OCI-LY7 (cell line): ENCODE results near the gene ARMC9. TPM values are rescaled to one million over a fixed set of nuclear protein-coding genes. Genes with fewer than 3 reads are reported as not detected.

Experiments
- BruUV-seq: library from RNA; stranded (reverse); fragments of 400-500 nt; replicated peaks from 2 replicates; lab custom pipeline; 2021; lab: Mats Ljungman, UMichigan
- CTCF ChIA-PET: fragments of 300-600 bp; sonication (Branson Sonifier 250); formaldehyde crosslinking; loops from one replicate; lab custom pipeline; 2022; ENCODE audit warnings: antibody characterized with exemption; ENCODE audit not compliant: unreplicated experiment; lab: Charles Lee
- POLR2A ChIA-PET: fragments of 300-600 bp; sonication (Branson Sonifier 250); formaldehyde crosslinking; loops from one replicate; lab custom pipeline; 2022; ENCODE audit warnings: antibody characterized with exemption; lab: Charles Lee
- DNase-seq: peaks from one replicate; pipeline ENCODE4 v3.0.0-alpha.2; 2015; ENCODE audit warnings: low spot score
- H2AFZ ChIP-seq: fragments of 200-600 bp; sonication (generic), shearing (Covaris generic); 2 replicates; pipeline ENCODE4 v1.6.1; 2014; ENCODE audit warnings: mild to moderate bottlenecking, antibody characterized with exemption, low read length, moderate library complexity
- H3K27ac ChIP-seq: fragments of 200-600 bp; sonication (generic); 2 replicates; pipeline ENCODE4 v1.5.1; 2014; ENCODE audit warnings: mixed run types, low read depth, mild to moderate bottlenecking, moderate library complexity, low read length, inconsistent platforms; ENCODE audit not compliant: poor library complexity, severe bottlenecking
- H3K36me3 ChIP-seq: fragments of 200-600 bp; sonication (generic); 2 replicates; pipeline ENCODE4 v1.6.1; 2014; ENCODE audit warnings: mild to moderate bottlenecking, antibody characterized with exemption, low read length, moderate library complexity, mixed read lengths; ENCODE audit not compliant: insufficient read depth
- H3K4me1 ChIP-seq: fragments of 200-600 bp; sonication (generic); 2 replicates; pipeline ENCODE4 v1.5.1; 2014; ENCODE audit warnings: mild to moderate bottlenecking, low read length; ENCODE audit not compliant: insufficient read depth, poor library complexity, severe bottlenecking
- H3K4me2 ChIP-seq: fragments of 200-600 bp; sonication (generic); 2 replicates; pipeline ENCODE4 v1.6.1; 2014; ENCODE audit warnings: mild to moderate bottlenecking, low read length
- H3K4me3 ChIP-seq: fragments of 200-600 bp; sonication (generic); 2 replicates; pipeline ENCODE4 v1.5.1; 2014; ENCODE audit warnings: mild to moderate bottlenecking, low read depth, low read length; ENCODE audit not compliant: poor library complexity, severe bottlenecking
- H3K79me2 ChIP-seq: fragments of 200-600 bp; sonication (generic); 2 replicates; pipeline ENCODE4 v1.6.1; 2016; ENCODE audit warnings: low read depth, mild to moderate bottlenecking, low read length, moderate library complexity, mixed read lengths; ENCODE audit not compliant: insufficient read depth
- H3K9me2 ChIP-seq: fragments of 200-600 bp; sonication (generic); 2 replicates; pipeline ENCODE4 v1.6.1; 2016; ENCODE audit warnings: mild to moderate bottlenecking, low read length, mixed read lengths; ENCODE audit not compliant: insufficient read depth
- H3K9me3 ChIP-seq: fragments of 200-600 bp; sonication (generic); 2 replicates; pipeline ENCODE4 v1.6.1; 2014; ENCODE audit warnings: mild to moderate bottlenecking, mixed run types, low read length, mixed read lengths
- H4K20me1 ChIP-seq: fragments of 200-600 bp; sonication (generic); 2 replicates; pipeline ENCODE4 v1.6.1; 2014; ENCODE audit warnings: mild to moderate bottlenecking, antibody characterized with exemption, low read length, moderate library complexity, mixed read lengths; ENCODE audit not compliant: insufficient read depth
- EZH2phosphoT487 ChIP-seq: fragments of 200-600 bp; sonication (generic); IDR thresholded peaks from 2 replicates; pipeline ENCODE4 v1.6.1; 2018; ENCODE audit warnings: low read depth, borderline replicate concordance, mild to moderate bottlenecking, mixed run types, antibody characterized with exemption, low read length, moderate library complexity, mixed read lengths
- intact Hi-C: fragments of 100-400 bp; cut with micrococcal nuclease; formaldehyde crosslinking; loops from one replicate; pipeline ENCODE4 v1.10.0; 2022; ENCODE audit not compliant: unreplicated experiment
- total RNA-seq, 2 experiments: library from RNA; depleted of rRNA in 1 of 2; stranded (reverse); fragments of >200 nt in 1 of 2; shearing (Covaris generic) in 1 of 2; gene quantifications; 2 replicates each; pipeline ENCODE4 v1.2.3, GENCODE V29; 2014 to 2022
- TF ChIP-seq, protein P1 (sequence below): fragments of 200-600 bp; sonication (generic); conservative IDR thresholded peaks from 2 replicates; pipeline ENCODE4 v1.5.1; 2014; ENCODE audit warnings: mild to moderate bottlenecking, antibody characterized with exemption, low read length, moderate library complexity, mixed read lengths

ARMC9 gene
- total RNA-seq, 2 experiments from 2014 or later: 6.6 to 12.2 TPM

- Histone ChIP-seq H3K36me3 (no peaks in the 10 kb centered on the region), H2AFZ (no peak overlapping the region), H4K20me1 (no peaks in the 10 kb centered on the region), H3K4me3 (no peak overlapping the region), H3K9me3 (no peaks in the 10 kb centered on the region), H3K4me1 (no peaks in the 10 kb centered on the region), H3K4me2 (no peak overlapping the region), H3K79me2 (no peaks in the 10 kb centered on the region), H3K9me2 (no peaks in the 10 kb centered on the region), H3K27ac (no peak overlapping the region)
- no TSS peak for BruUV-seq
- no peak for DNase-seq
- CTCF ChIA-PET: interaction anchor here (0.5 to 0.6 kb wide), 3 partner anchors 20 to 153 kb away, joined by 3 to 4 read pairs (median 3); no protein-coding TSS in a partner anchor
- TF ChIP-seq EZH2phosphoT487: no peak
- TF ChIP-seq, protein P1, sequence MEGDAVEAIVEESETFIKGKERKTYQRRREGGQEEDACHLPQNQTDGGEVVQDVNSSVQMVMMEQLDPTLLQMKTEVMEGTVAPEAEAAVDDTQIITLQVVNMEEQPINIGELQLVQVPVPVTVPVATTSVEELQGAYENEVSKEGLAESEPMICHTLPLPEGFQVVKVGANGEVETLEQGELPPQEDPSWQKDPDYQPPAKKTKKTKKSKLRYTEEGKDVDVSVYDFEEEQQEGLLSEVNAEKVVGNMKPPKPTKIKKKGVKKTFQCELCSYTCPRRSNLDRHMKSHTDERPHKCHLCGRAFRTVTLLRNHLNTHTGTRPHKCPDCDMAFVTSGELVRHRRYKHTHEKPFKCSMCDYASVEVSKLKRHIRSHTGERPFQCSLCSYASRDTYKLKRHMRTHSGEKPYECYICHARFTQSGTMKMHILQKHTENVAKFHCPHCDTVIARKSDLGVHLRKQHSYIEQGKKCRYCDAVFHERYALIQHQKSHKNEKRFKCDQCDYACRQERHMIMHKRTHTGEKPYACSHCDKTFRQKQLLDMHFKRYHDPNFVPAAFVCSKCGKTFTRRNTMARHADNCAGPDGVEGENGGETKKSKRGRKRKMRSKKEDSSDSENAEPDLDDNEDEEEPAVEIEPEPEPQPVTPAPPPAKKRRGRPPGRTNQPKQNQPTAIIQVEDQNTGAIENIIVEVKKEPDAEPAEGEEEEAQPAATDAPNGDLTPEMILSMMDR: no peak
- intact Hi-C loops: no loop called here
- POLR2A ChIA-PET: interaction anchor here (0.8 kb wide), 1 partner anchor 155 kb away, joined by 4 read pairs; no protein-coding TSS in a partner anchor
Observed at GRCh38 chr2:231244382-231245248, 46.2 kb downstream of the ARMC9 start.

GRCh38 chr2:231245249-231246094 lies 47.0 kb downstream of the ARMC9 start:
- intact Hi-C loops: no loop called here
- CTCF ChIA-PET: no interaction called here

More at GRCh38 chr2:231245249-231246094, 47.0 kb downstream of the ARMC9 start:
- Histone ChIP-seq H3K27ac (no peak overlapping the region), H3K9me2 (no peaks in the 10 kb centered on the region), H3K4me2 (no peak overlapping the region), H3K36me3 (no peaks in the 10 kb centered on the region), H3K4me1 (no peaks in the 10 kb centered on the region), H3K4me3 (no peak overlapping the region), H3K79me2 (no peaks in the 10 kb centered on the region), H3K9me3 (no peaks in the 10 kb centered on the region), H2AFZ (no peak overlapping the region), H4K20me1 (no peaks in the 10 kb centered on the region)
- TF ChIP-seq, protein P1: peak; percentile 58
- TF ChIP-seq EZH2phosphoT487: no peak
- DNase-seq: peak; percentile 23
- POLR2A ChIA-PET: no interaction called here
- no TSS peak for BruUV-seq
